ENCODE data around the gene DMD. TPM values are rescaled to one million over a fixed set of nuclear protein-coding genes. Genes with fewer than 3 reads are reported as not detected.

DMD gene
- polyA plus RNA-seq, 3 donors: 0.23 TPM; not detected in 2

- Mint-ChIP-seq H3K4me3 (no peak overlapping the region), H3K4me1 (no peaks in the 10 kb centered on the region), H3K36me3 (no peaks in the 10 kb centered on the region), H3K27ac (no peak overlapping the region), H3K27me3 (ENCODE audit: low read depth in 3 of 3) (peaks cover 0 to 6% (median 4%) of the 10 kb centered on the region in 3 donors), H3K9me3 (peaks cover 0 to 4% (median 2%) of the 10 kb centered on the region in 7 donors)
- no peak for TF ChIP-seq CTCF (IDR thresholded peaks at IDR 0.05)
- 100% methylated on average over 1 of the region's 5 CpGs for WGBS (ENCODE audit: insufficient coverage)
- Histone ChIP-seq H3K4me3 (replicated peaks in 1 of 3; ENCODE audit: low read depth in 2 of 3, low read length in 3 of 3) (no peak overlapping the region), H3K9me3 (replicated peaks in 1 of 2; ENCODE audit: control insufficient read depth in 1 of 2, insufficient read depth in 1 of 2, low read length in 2 of 2) (no peaks in the 10 kb centered on the region), H3K36me3 (replicated peaks in 1 of 2; ENCODE audit: control insufficient read depth in 1 of 2, insufficient read depth in 2 of 2, low read length in 2 of 2) (no peaks in the 10 kb centered on the region), H4K20me1 (ENCODE audit: insufficient read depth, low read length) (no peaks in the 10 kb centered on the region), H3K27me3 (ENCODE audit: control insufficient read depth in 2 of 2, insufficient read depth in 2 of 2, low read length in 2 of 2) (peaks cover 0 to 2% of the 10 kb centered on the region in 2 donors), H2AFZ (ENCODE audit: insufficient read depth, low read depth, low read length, poor library complexity, severe bottlenecking) (no peak overlapping the region), H3K4me2 (replicated peaks; ENCODE audit: extremely low read depth, low read length, poor library complexity, severe bottlenecking) (no peak overlapping the region), H3K4me1 (ENCODE audit: control insufficient read depth in 1 of 2, insufficient read depth in 2 of 2, low read length in 2 of 2) (no peaks in the 10 kb centered on the region), H3K9ac (ENCODE audit: insufficient read depth, low read length, poor library complexity, severe bottlenecking) (no peak overlapping the region), H3K27ac (ENCODE audit: low read depth in 1 of 2, low read length in 2 of 2) (no peak overlapping the region), H3K79me2 (ENCODE audit: insufficient read depth, low read length) (no peaks in the 10 kb centered on the region)
- intact Hi-C loops (cut with micrococcal nuclease): no loop called here
- DNase-seq: no peak
Observed at GRCh38 chrX:31166416-31166815, 2044.9 kb downstream of the DMD start.

GRCh38 chrX:31165241-31166035 is 2045.9 kb downstream of the DMD start:
- Histone ChIP-seq H3K9me3 (replicated peaks in 1 of 2; ENCODE audit: control insufficient read depth in 1 of 2, insufficient read depth in 1 of 2, low read length in 2 of 2) (no peaks in the 10 kb centered on the region), H3K79me2 (ENCODE audit: insufficient read depth, low read length) (no peaks in the 10 kb centered on the region), H3K4me3 (replicated peaks in 1 of 3; ENCODE audit: low read depth in 2 of 3, low read length in 3 of 3) (no peak overlapping the region), H2AFZ (ENCODE audit: insufficient read depth, low read depth, low read length, poor library complexity, severe bottlenecking) (no peak overlapping the region), H3K4me1 (ENCODE audit: control insufficient read depth in 1 of 2, insufficient read depth in 2 of 2, low read length in 2 of 2) (no peaks in the 10 kb centered on the region), H3K4me2 (replicated peaks; ENCODE audit: extremely low read depth, low read length, poor library complexity, severe bottlenecking) (no peak overlapping the region), H3K36me3 (replicated peaks in 1 of 2; ENCODE audit: control insufficient read depth in 1 of 2, insufficient read depth in 2 of 2, low read length in 2 of 2) (no peaks in the 10 kb centered on the region), H3K9ac (ENCODE audit: insufficient read depth, low read length, poor library complexity, severe bottlenecking) (no peak overlapping the region), H3K27me3 (ENCODE audit: control insufficient read depth in 2 of 2, insufficient read depth in 2 of 2, low read length in 2 of 2) (peaks cover 0 to 2% of the 10 kb centered on the region in 2 donors), H3K27ac (ENCODE audit: low read depth in 1 of 2, low read length in 2 of 2) (no peak overlapping the region), H4K20me1 (ENCODE audit: insufficient read depth, low read length) (no peaks in the 10 kb centered on the region)
- no CpG with 5 or more reads among the region's 5 CpGs for WGBS (ENCODE audit: insufficient coverage)
- Mint-ChIP-seq H3K27ac (no peak overlapping the region), H3K4me3 (no peak overlapping the region), H3K27me3 (ENCODE audit: low read depth in 3 of 3) (peaks cover 0 to 6% (median 4%) of the 10 kb centered on the region in 3 donors), H3K4me1 (no peaks in the 10 kb centered on the region), H3K36me3 (no peaks in the 10 kb centered on the region), H3K9me3 (peaks cover 0 to 4% (median 2%) of the 10 kb centered on the region in 7 donors)
- intact Hi-C loops (cut with micrococcal nuclease): no loop called here
- no peak for TF ChIP-seq CTCF (IDR thresholded peaks at IDR 0.05)
- no peak for DNase-seq

Measured in CD14-positive monocyte (primary cell).